PFSK-1 (cell line): ENCODE results near the gene ANKRD10.

ENCODE experiments used
- POLR2AphosphoS5 ChIP-seq: IDR thresholded peaks from 2 replicates; pipeline ENCODE4 v1.6.1; 2012; ENCODE audit warnings: low read depth, mild to moderate bottlenecking, control low read depth, low read length, moderate library complexity
- REST ChIP-seq, 2 experiments: IDR thresholded peaks; 2 replicates each; pipeline versions ENCODE4 v1.6.1 to v1.8.0; 2011 to 2012; ENCODE audit warnings: low read depth in 2 of 2, low read length in 2 of 2, control low read depth in 1 of 2, inconsistent platforms in 1 of 2, mild to moderate bottlenecking in 1 of 2, moderate library complexity in 1 of 2; ENCODE audit not compliant: insufficient read depth in 1 of 2
- SIN3A ChIP-seq: IDR thresholded peaks from 2 replicates; pipeline ENCODE4 v1.6.1; 2012; ENCODE audit warnings: mild to moderate bottlenecking, low read length, moderate library complexity, borderline replicate concordance; ENCODE audit not compliant: insufficient read depth
- TAF1 ChIP-seq: IDR thresholded peaks from 2 replicates; pipeline ENCODE4 v1.6.1; 2012; ENCODE audit warnings: low read length, control low read depth, borderline replicate concordance; ENCODE audit not compliant: insufficient read depth

- TF ChIP-seq TAF1 = no peak
- TF ChIP-seq SIN3A = no peak
- TF ChIP-seq POLR2AphosphoS5 = no peak
- no peak for TF ChIP-seq REST (IDR thresholded peaks at IDR 0.05; ENCODE audit: insufficient read depth in 1 of 2, low read depth in 2 of 2, low read length in 2 of 2)
Observed at GRCh38 chr13:110929104-110929777, 14.4 kb upstream of the ANKRD10 start.
